Stimulated activated memory B cell treated with anti-CD40 and anti-IgM and Interleukin-4, amounts not matched to agents 10 μg/mL and 1 μg/mL and 100 μg/mL, for 72 hours (primary cell): ENCODE measurements around the gene FER1L5.
A peak's percentile ranks its signal among the peaks of the same experiment; 100 is the strongest.
"Not testable (repeated sequence)": the region's sequence is repeated elsewhere in the genome, so short reads cannot be mapped to it uniquely, and the experiment has no call there.

Experiments used
- ATAC-seq: fragments of 150-1000 bp; cut with Tn5 transposase; 2 replicates; pipeline ENCODE4 v1.10.0; 2021
- H3K27ac Mint-ChIP-seq: one replicate; pipeline ENCODE4 v1.8.0; 2022; ENCODE audit warnings: mild to moderate bottlenecking, mixed read lengths
- H3K27me3 Mint-ChIP-seq: one replicate; pipeline ENCODE4 v1.8.0; 2022; ENCODE audit warnings: mixed read lengths
- H3K36me3 Mint-ChIP-seq: one replicate; pipeline ENCODE4 v1.8.0; 2022; ENCODE audit warnings: mixed read lengths
- H3K4me1 Mint-ChIP-seq: one replicate; pipeline ENCODE4 v1.8.0; 2022; ENCODE audit warnings: mixed read lengths
- H3K4me3 Mint-ChIP-seq: one replicate; pipeline ENCODE4 v1.8.0; 2022; ENCODE audit warnings: mild to moderate bottlenecking, moderate library complexity, mixed read lengths
- H3K9me3 Mint-ChIP-seq: one replicate; pipeline ENCODE4 v1.8.0; 2022; ENCODE audit warnings: mixed read lengths

The FER1L5 gene

GRCh38 chr2:96623116-96623515, 19.4 kb upstream of the FER1L5 start:
- H3K4me3 Mint-ChIP-seq = no peak overlapping the region
- H3K27me3 Mint-ChIP-seq = no peaks in the 10 kb centered on the region
- no peaks in the 10 kb centered on the region for H3K4me1 Mint-ChIP-seq
- H3K9me3 Mint-ChIP-seq = no peaks in the 10 kb centered on the region
- peaks cover 34% of the 10 kb centered on the region for H3K36me3 Mint-ChIP-seq
- no peak overlapping the region for H3K27ac Mint-ChIP-seq
- ATAC-seq = no peak

- ATAC-seq = no peak
- peaks cover 25% of the 10 kb centered on the region for H3K36me3 Mint-ChIP-seq
- H3K4me3 Mint-ChIP-seq = no peak overlapping the region
- H3K27ac Mint-ChIP-seq = no peak overlapping the region
- no peaks in the 10 kb centered on the region for H3K9me3 Mint-ChIP-seq
- H3K27me3 Mint-ChIP-seq = no peaks in the 10 kb centered on the region
- H3K4me1 Mint-ChIP-seq = no peaks in the 10 kb centered on the region
Measured at GRCh38 chr2:96625571-96626552, 16.7 kb upstream of the FER1L5 start.

GRCh38 chr2:96626553-96626942, 16.0 kb upstream of the FER1L5 start:
- Mint-ChIP-seq H3K4me1 (no peaks in the 10 kb centered on the region), H3K4me3 (no peak overlapping the region), H3K27ac (no peak overlapping the region), H3K27me3 (no peaks in the 10 kb centered on the region), H3K36me3 (peaks cover 25% of the 10 kb centered on the region), H3K9me3 (no peaks in the 10 kb centered on the region)
- no peak for ATAC-seq

GRCh38 chr2:96631804-96632435, 10.6 kb upstream of the FER1L5 start:
- peaks cover 20% of the 10 kb centered on the region for H3K36me3 Mint-ChIP-seq
- H3K27me3 Mint-ChIP-seq = no peaks in the 10 kb centered on the region
- no peak overlapping the region for H3K27ac Mint-ChIP-seq

GRCh38 chr2:96633641-96634040, 8.9 kb upstream of the FER1L5 start:
- no peak for ATAC-seq
- H3K4me3 Mint-ChIP-seq = no peak overlapping the region
- peaks cover 13% of the 10 kb centered on the region for H3K36me3 Mint-ChIP-seq

More at GRCh38 chr2:96631804-96632435, 10.6 kb upstream of the FER1L5 start:
- no peak for ATAC-seq
- peaks cover 25% of the 10 kb centered on the region for H3K4me1 Mint-ChIP-seq
- no peaks in the 10 kb centered on the region for H3K9me3 Mint-ChIP-seq
- H3K4me3 Mint-ChIP-seq = no peak overlapping the region

GRCh38 chr2:96636551-96637171, 5.9 kb upstream of the FER1L5 start:
- Mint-ChIP-seq H3K36me3 (peaks cover 7% of the 10 kb centered on the region), H3K27me3 (no peaks in the 10 kb centered on the region), H3K9me3 (no peaks in the 10 kb centered on the region), H3K4me1 (peaks cover 31% of the 10 kb centered on the region), H3K27ac (peak overlapping the region; percentile 93), H3K4me3 (peak overlapping the region; percentile 92)
- no peak for ATAC-seq

More at GRCh38 chr2:96633641-96634040, 8.9 kb upstream of the FER1L5 start:
- no peaks in the 10 kb centered on the region for H3K27me3 Mint-ChIP-seq
- no peak overlapping the region for H3K27ac Mint-ChIP-seq
- peaks cover 31% of the 10 kb centered on the region for H3K4me1 Mint-ChIP-seq
- H3K9me3 Mint-ChIP-seq = no peaks in the 10 kb centered on the region

GRCh38 chr2:96637385-96638143, 5.0 kb upstream of the FER1L5 start:
- Mint-ChIP-seq H3K4me1 (peaks cover 31% of the 10 kb centered on the region), H3K36me3 (peaks cover 7% of the 10 kb centered on the region), H3K4me3 (peak overlapping the region; percentile 92), H3K9me3 (no peaks in the 10 kb centered on the region), H3K27ac (peak overlapping the region; percentile 93), H3K27me3 (no peaks in the 10 kb centered on the region)
- peak; percentile 93 for ATAC-seq

GRCh38 chr2:96638144-96639121, 4.1 kb upstream of the FER1L5 start, which contains the start of gene KANSL3:
TSS of gene KANSL3 (minus strand) at chr2:96638312. CDS start at chr2:96637135, 1,177 bp downstream.
- H3K4me3 Mint-ChIP-seq = peak within 1 kb of the TSS; percentile 92
- peaks cover 7% of the 10 kb centered on the region for H3K36me3 Mint-ChIP-seq
- H3K9me3 Mint-ChIP-seq = no peaks in the 10 kb centered on the region
- no peaks in the 10 kb centered on the region for H3K27me3 Mint-ChIP-seq
- H3K27ac Mint-ChIP-seq = peak within 1 kb of the TSS; percentile 93
- H3K4me1 Mint-ChIP-seq = peaks cover 31% of the 10 kb centered on the region
- ATAC-seq = peak; percentile 89

- H3K4me3 Mint-ChIP-seq = no peak overlapping the region
- no peak for ATAC-seq
- H3K27ac Mint-ChIP-seq = no peak overlapping the region
- peaks cover 13% of the 10 kb centered on the region for H3K27me3 Mint-ChIP-seq
- no peaks in the 10 kb centered on the region for H3K36me3 Mint-ChIP-seq
- H3K4me1 Mint-ChIP-seq = no peaks in the 10 kb centered on the region
- H3K9me3 Mint-ChIP-seq = no peaks in the 10 kb centered on the region
Measured at GRCh38 chr2:96647681-96648080, 5.1 kb downstream of the FER1L5 start.

GRCh38 chr2:96648306-96648930, 5.9 kb downstream of the FER1L5 start:
- no peaks in the 10 kb centered on the region for H3K4me1 Mint-ChIP-seq
- no peaks in the 10 kb centered on the region for H3K36me3 Mint-ChIP-seq
- ATAC-seq = no peak
- no peak overlapping the region for H3K27ac Mint-ChIP-seq
- no peaks in the 10 kb centered on the region for H3K9me3 Mint-ChIP-seq
- H3K4me3 Mint-ChIP-seq = no peak overlapping the region
- peaks cover 13% of the 10 kb centered on the region for H3K27me3 Mint-ChIP-seq

GRCh38 chr2:96649342-96649741, 6.8 kb downstream of the FER1L5 start:
- H3K9me3 Mint-ChIP-seq = no peaks in the 10 kb centered on the region
- peaks cover 13% of the 10 kb centered on the region for H3K27me3 Mint-ChIP-seq
- H3K27ac Mint-ChIP-seq = no peak overlapping the region
- no peak overlapping the region for H3K4me3 Mint-ChIP-seq
- H3K36me3 Mint-ChIP-seq = no peaks in the 10 kb centered on the region
- no peaks in the 10 kb centered on the region for H3K4me1 Mint-ChIP-seq
- no peak for ATAC-seq

- Mint-ChIP-seq H3K9me3 (no peaks in the 10 kb centered on the region), H3K4me3 (no peak overlapping the region), H3K27ac (no peak overlapping the region), H3K27me3 (peaks cover 13% of the 10 kb centered on the region), H3K4me1 (no peaks in the 10 kb centered on the region), H3K36me3 (no peaks in the 10 kb centered on the region)
- ATAC-seq = no peak
Measured at GRCh38 chr2:96651793-96652192, 9.2 kb downstream of the FER1L5 start.

GRCh38 chr2:96654791-96655190, 12.2 kb downstream of the FER1L5 start:
- H3K27ac Mint-ChIP-seq, ATAC-seq, H3K36me3 Mint-ChIP-seq, H3K4me1 Mint-ChIP-seq, H3K4me3 Mint-ChIP-seq, H3K9me3 Mint-ChIP-seq: not testable (repeated sequence)
- H3K27me3 Mint-ChIP-seq = peaks cover 13% of the 10 kb centered on the region
